ACC112 (cell line): ENCODE results near the gene RFWD3.
A peak's percentile ranks its signal among the peaks of the same experiment; 100 is the strongest.
"Not testable (repeated sequence)": the region's sequence is repeated elsewhere in the genome, so short reads cannot be mapped to it uniquely, and the experiment has no call there.

ENCODE experiments used
- H2AFZ ChIP-seq: fragments of 200-600 bp; sonication (generic); one replicate; pipeline ENCODE4 v1.6.0; 2017; ENCODE audit warnings: antibody characterized with exemption, low read length; ENCODE audit not compliant: unreplicated experiment
- H3K27ac ChIP-seq: fragments of 200-600 bp; sonication (generic); 2 replicates; pipeline ENCODE4 v1.5.1; 2014; ENCODE audit warnings: low read depth, mild to moderate bottlenecking, antibody characterized with exemption, low read length, moderate library complexity
- H3K27me3 ChIP-seq: fragments of 200-600 bp; sonication (generic); 2 replicates; pipeline ENCODE4 v1.6.1; 2014; ENCODE audit warnings: mild to moderate bottlenecking, antibody characterized with exemption, low read length, moderate library complexity, mixed read lengths; ENCODE audit not compliant: insufficient read depth
- H3K36me3 ChIP-seq: fragments of 200-600 bp; sonication (generic); 2 replicates; pipeline ENCODE4 v1.6.1; 2016; ENCODE audit warnings: mild to moderate bottlenecking, antibody characterized with exemption, low read length, moderate library complexity, mixed read lengths; ENCODE audit not compliant: insufficient read depth
- H3K4me1 ChIP-seq: fragments of 200-600 bp; sonication (generic); one replicate; pipeline ENCODE4 v1.6.1; 2016; ENCODE audit warnings: low read length, mixed read lengths; ENCODE audit not compliant: insufficient read depth, unreplicated experiment, control insufficient read depth
- H3K4me3 ChIP-seq: fragments of 200-600 bp; sonication (generic); 2 replicates; pipeline ENCODE4 v1.5.1; 2014; ENCODE audit warnings: mild to moderate bottlenecking, low read depth, low read length
- H3K79me2 ChIP-seq: fragments of 200-600 bp; sonication (generic); one replicate; pipeline ENCODE4 v1.6.0; 2016; ENCODE audit warnings: low read length; ENCODE audit not compliant: control insufficient read depth, unreplicated experiment, insufficient read depth

Gene RFWD3

DNA sequence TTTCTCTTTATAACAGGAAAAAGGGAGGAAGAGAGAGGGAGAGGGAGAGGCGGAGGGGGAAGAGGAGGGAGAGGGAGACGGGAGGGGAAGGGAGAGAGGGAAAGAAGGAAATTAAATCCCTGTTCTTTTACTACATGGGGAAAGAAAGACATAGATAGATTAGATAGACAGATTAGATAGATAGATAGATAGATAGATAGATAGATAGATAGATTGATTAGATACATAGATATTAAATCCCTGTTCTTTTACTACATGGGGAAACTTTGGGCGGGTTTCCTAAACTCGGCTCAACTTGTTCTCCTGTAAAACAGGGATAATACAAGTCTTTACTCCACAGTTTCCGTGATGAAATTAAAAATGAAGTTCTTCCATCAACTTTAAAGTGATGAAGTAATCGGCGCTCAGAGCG is 661 bp downstream of the RFWD3 start:
- Histone ChIP-seq H3K4me3 (peak overlapping the region; percentile 91), H3K4me1 (peaks cover 8% of the 10 kb centered on the region), H3K27ac (peak overlapping the region; percentile 67), H3K27me3 (no peaks in the 10 kb centered on the region), H3K79me2 (peaks cover 57% of the 10 kb centered on the region), H2AFZ (no peak overlapping the region), H3K36me3 (peaks cover 24% of the 10 kb centered on the region)

DNA sequence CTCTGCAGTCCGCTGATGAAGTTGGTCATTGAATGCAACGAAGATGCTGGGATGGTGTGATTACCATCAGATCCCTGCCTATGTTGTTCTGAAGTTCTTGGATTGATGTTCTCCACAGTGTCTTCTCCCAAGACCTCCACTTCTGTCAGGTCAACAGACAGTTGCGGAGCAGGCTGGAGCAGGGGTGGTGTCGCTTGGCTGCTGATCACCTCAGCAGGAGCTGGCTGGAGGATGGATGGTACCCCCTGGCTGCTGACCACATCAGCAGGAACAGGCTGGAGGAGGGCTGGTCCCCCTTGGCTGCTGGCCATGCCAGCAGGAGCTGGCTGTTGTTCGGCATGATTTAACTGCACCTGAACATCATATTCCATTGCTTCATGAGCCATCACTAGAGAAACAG is 5.6 kb downstream of the RFWD3 start:
- H3K79me2 ChIP-seq, result peaks cover 97% of the 10 kb centered on the region
- H3K36me3 ChIP-seq, result peaks cover 49% of the 10 kb centered on the region
- peaks cover 10% of the 10 kb centered on the region for H3K4me1 ChIP-seq

DNA sequence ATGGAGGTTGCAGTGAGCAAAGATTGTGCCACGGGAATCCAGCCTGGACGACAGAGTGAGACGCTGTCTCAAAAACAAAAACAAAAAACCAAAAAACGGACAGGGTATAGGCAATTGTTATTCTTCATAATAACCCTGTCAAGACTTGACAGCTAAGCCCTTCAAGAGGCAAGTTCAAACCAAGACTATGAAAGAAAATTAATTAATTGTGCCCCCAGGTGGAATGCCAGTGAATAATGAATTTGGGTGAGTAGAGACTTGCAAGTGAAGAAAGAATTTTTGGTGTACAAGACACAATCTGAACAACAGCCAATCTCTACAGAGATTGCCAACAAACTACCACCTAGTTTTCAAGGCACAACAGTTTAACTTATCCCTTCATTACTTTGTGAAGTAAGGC is 6.3 kb downstream of the RFWD3 start:
- Histone ChIP-seq H3K4me1 (peaks cover 10% of the 10 kb centered on the region), H3K27ac (no peak overlapping the region), H3K36me3 (peaks cover 49% of the 10 kb centered on the region)

More for the DNA sequence above, 5.6 kb downstream of the RFWD3 start:
- Histone ChIP-seq H2AFZ (no peak overlapping the region), H3K27ac (no peak overlapping the region), H3K27me3 (no peaks in the 10 kb centered on the region), H3K4me3 (no peak overlapping the region)

DNA sequence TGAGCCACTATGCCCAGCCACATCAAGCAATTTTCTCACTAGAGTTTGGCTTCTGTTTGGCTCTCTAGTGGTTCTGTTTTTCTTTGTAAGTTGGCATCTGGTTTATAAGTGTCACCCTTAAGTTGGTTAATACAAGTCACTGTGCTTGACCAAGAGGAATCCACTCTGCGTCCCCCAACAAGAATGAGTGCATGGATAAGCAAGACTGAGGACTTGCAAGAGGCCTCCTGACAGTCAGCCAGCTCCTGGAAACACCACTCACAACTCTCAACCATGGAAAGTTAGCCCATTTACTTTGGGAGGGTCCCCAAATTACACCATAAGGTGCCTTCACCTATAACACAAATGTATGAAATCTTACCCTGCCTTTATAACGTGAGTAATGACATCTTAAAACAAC is 7.6 kb downstream of the RFWD3 start:
- H3K27me3 ChIP-seq, result no peaks in the 10 kb centered on the region
- peaks cover 11% of the 10 kb centered on the region for H3K4me1 ChIP-seq
- H3K79me2 ChIP-seq, result peaks cover 92% of the 10 kb centered on the region
- peaks cover 47% of the 10 kb centered on the region for H3K36me3 ChIP-seq
- H3K4me3 ChIP-seq, result no peak overlapping the region
- no peak overlapping the region for H2AFZ ChIP-seq
- H3K27ac ChIP-seq, result no peak overlapping the region

More for the DNA sequence above, 6.3 kb downstream of the RFWD3 start:
- Histone ChIP-seq H2AFZ (no peak overlapping the region), H3K4me3 (no peak overlapping the region), H3K27me3 (no peaks in the 10 kb centered on the region), H3K79me2 (peaks cover 96% of the 10 kb centered on the region)

DNA sequence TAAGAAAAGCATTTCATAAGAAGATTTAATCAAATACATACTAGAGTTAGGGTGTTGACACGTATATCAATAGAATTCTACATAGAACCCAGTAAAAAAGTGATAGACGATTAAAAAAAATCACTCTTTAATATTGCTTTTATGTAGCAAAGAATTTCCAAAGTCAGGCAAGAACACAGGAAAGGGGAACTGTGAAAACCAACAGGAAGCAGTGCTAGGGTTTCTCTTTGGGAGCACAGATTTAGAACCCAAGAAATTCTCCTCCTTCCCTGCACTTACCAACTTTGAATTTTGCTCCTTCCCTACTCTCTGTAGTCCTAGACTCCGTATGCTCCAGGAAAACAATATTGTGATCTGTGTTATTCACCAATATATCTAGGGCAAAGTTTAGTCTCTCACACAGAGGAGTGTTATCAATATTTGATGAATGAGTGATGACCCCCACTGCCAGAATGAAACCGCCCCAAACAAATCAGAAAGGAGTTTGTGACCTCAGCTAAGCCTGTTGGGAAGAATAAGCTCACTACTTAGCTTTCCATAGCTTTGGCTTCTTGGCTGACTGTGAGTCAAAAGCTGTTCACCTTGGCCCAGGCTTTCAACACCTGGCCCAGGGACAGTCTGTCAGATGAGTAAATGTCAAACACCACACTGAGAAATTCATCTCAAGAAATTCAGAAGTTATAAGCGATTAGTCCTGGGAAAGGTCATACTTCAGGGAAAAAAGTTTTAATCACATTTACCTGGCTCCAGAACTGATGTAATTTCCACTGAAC is 8.6 kb downstream of the RFWD3 start:
- Histone ChIP-seq H3K36me3 (peaks cover 37% of the 10 kb centered on the region), H3K4me3 (no peak overlapping the region), H3K27ac (no peak overlapping the region), H3K4me1 (peaks cover 16% of the 10 kb centered on the region), H3K79me2 (peaks cover 89% of the 10 kb centered on the region), H2AFZ (no peak overlapping the region), H3K27me3 (no peaks in the 10 kb centered on the region)

DNA sequence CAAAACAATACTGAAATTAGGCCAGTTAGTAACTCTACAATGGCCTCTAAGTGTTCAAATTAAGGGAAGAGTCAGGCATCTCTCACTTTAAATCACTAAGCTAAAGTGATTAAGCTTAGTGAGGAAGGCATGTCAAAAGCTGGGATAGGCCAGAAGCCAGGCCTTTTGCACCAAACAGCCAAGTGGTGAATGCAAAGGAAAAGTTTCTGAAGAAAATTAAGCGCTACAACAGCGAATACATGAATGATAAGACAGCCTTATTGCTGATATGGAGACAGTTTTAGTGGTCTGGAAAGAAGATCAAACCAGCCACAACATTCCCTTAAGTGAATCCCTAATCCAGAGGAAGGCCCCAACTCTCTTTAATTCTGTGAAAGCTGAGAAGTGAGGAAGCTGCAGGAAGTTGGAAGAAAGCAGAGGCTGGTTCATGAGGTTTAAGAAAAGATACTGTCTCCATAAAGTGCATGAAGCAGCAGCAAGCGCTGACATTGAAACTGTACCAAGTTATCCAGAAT is 12.1 kb downstream of the RFWD3 start:
- peaks cover 27% of the 10 kb centered on the region for H3K36me3 ChIP-seq

DNA sequence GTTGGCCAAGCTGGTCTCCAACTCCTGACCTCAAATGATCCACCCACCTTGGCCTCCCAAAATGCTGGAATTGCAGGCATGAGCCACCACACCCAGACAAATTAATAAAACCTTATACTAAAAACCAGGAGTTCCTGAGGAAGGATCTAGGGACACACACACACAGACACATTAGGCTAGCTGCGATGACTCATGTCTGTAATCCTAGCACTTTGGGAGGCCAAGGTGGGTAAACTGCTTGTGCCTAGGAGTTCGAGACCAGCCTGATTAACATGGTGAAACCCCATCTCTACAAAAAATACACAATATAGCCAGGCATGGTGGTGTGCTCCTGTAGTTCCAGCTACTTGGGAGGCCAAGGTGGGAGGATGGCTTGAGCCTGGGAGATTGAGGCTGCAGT is 13.8 kb downstream of the RFWD3 start:
- H3K4me1 ChIP-seq, result peaks cover 19% of the 10 kb centered on the region
- not testable (repeated sequence) for H3K27me3 ChIP-seq, H3K4me3 ChIP-seq, H2AFZ ChIP-seq
- H3K27ac ChIP-seq, result 0 out of 2 replicates have a peak overlapping the region, but pooled peaks have one; percentile 31
- peaks cover 72% of the 10 kb centered on the region for H3K79me2 ChIP-seq
- H3K36me3 ChIP-seq, result peaks cover 15% of the 10 kb centered on the region; the same call in 1 of the 2 replicates

More for the DNA sequence above, 12.1 kb downstream of the RFWD3 start:
- Histone ChIP-seq H3K4me3 (no peak overlapping the region), H3K4me1 (peaks cover 22% of the 10 kb centered on the region), H3K79me2 (peaks cover 77% of the 10 kb centered on the region), H3K27me3 (no peaks in the 10 kb centered on the region), H3K27ac (no peak overlapping the region), H2AFZ (no peak overlapping the region)

DNA sequence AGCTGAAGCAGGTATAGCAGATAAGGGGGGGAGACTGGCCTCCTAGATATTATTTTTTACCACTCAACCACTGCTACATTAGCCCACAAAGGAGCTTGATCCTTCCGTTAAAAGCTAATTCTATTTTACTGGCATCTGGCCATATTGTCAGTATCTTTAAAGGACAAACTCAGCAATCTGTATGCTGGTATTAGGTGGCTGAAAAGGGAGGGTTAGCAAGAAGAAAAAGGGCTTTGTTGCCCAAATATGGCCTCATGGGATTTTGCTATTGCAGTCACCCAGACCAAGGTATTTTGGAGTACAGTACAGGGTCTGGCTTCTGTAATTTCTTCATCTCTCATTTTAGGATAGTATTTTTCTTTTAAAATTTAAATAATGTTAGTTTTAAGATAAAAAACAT is 14.4 kb downstream of the RFWD3 start:
- Histone ChIP-seq H3K79me2 (peaks cover 65% of the 10 kb centered on the region), H3K4me1 (peaks cover 19% of the 10 kb centered on the region), H3K4me3 (no peak overlapping the region), H2AFZ (no peak overlapping the region), H3K27ac (no peak overlapping the region), H3K27me3 (no peaks in the 10 kb centered on the region), H3K36me3 (peaks cover 15% of the 10 kb centered on the region; the same call in 1 of the 2 replicates)

DNA sequence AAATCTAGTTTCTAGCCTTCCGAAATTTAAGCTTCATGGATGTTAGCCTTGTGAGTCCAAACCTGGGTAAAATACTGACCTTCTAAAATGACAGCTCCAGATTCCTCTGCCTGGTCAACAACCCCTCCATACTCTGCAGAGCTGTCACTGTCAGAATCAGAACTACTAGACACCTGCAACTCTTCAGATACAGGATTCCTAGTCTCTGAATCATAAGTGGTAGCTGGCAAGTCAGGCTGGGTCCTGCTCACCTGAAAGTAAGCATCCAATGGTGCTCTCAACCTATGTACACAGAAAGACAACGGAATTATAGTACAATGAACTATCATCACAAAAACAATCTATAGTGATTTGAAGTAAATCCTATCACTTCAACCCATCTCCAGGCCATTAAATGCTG is 14.8 kb downstream of the RFWD3 start:
- Histone ChIP-seq H3K36me3 (peaks cover 15% of the 10 kb centered on the region; the same call in 1 of the 2 replicates), H3K4me3 (no peak overlapping the region), H2AFZ (no peak overlapping the region), H3K79me2 (peaks cover 61% of the 10 kb centered on the region), H3K27ac (no peak overlapping the region), H3K4me1 (peaks cover 19% of the 10 kb centered on the region), H3K27me3 (no peaks in the 10 kb centered on the region)

DNA sequence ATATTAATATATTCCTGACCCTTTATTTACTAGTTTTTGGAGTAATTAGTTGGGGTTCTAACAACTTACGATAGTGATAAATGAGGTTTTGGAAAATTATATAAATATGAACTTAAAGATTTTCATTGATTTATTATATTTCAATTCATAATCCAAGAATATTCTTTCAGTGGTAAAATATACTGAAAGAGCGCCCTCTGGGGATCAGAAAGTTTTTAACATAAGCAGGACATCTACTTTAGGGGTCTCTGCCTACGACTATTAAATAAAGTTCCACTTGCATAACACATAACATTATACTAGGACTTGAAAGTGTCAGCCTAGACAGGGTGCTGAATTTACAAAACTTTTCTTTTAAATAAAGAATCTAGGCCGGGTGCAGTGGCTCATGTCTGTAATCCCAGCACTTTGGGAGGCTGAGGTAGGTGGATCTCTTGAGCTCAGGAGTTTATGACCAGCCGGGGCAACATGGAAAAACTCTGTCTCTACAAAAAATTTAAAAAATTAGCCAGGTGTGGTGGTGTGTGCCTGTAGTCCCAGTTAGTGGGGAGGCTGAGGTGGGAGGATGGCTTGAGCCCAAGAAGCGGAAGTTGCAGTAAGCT is 15.6 kb downstream of the RFWD3 start:
- Histone ChIP-seq H3K27ac (no peak overlapping the region), H3K4me3 (no peak overlapping the region), H3K36me3 (peaks cover 15% of the 10 kb centered on the region; the same call in 1 of the 2 replicates), H3K4me1 (peaks cover 19% of the 10 kb centered on the region), H2AFZ (no peak overlapping the region), H3K79me2 (peaks cover 60% of the 10 kb centered on the region), H3K27me3 (no peaks in the 10 kb centered on the region)
